RKO (cell line): ENCODE measurements around the gene MLKL.
A peak's percentile ranks its signal among the peaks of the same experiment; 100 is the strongest.

Source experiments
- DNase-seq: peaks from one replicate; pipeline ENCODE4 v3.0.0-alpha.2; 2016; ENCODE audit warnings: low spot score

The MLKL gene

DNA sequence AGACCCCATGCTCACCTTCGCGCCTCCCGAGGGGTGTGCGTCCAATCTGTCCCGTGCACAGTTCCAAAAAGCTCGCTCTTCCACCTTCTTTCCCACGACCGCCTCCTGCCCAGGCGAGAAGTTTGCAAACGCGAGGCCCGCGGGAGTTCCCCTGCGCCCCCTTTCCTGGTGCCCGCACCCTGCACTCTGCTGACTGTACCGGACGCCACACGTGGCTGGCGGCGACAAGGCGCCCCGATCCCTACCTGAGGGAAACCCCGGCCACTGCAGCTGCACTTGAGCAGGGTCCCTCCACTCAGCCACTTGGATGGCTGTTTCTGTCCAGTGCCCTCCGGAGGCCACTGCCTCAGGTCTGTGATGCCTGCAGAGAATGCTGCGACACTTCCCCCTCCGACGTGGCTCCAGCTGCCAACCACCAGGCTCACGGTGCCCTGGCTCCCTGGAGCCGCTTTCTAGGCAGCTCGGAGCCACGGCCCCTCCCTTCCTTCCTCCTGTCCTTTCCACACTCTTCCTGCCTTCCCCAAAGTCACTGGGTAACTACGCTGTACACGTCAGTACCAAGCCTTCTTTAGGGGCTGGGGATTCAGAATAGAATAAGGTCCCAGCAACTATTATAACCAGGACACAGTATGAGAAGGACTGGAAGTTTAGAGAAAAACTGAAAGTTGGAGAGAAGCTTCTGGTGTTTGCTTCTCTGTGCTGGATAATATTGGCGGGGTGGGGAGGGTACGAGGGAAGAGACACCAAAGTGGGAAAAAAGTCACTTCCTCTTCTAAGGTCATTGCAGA lies at the start of gene MLKL:
MLKL (minus strand) TSS at position 425 of the 788 bp plus-strand sequence. CDS start 5,105 bp downstream, outside the sequence.
- DNase-seq = peak; percentile 66

DNA sequence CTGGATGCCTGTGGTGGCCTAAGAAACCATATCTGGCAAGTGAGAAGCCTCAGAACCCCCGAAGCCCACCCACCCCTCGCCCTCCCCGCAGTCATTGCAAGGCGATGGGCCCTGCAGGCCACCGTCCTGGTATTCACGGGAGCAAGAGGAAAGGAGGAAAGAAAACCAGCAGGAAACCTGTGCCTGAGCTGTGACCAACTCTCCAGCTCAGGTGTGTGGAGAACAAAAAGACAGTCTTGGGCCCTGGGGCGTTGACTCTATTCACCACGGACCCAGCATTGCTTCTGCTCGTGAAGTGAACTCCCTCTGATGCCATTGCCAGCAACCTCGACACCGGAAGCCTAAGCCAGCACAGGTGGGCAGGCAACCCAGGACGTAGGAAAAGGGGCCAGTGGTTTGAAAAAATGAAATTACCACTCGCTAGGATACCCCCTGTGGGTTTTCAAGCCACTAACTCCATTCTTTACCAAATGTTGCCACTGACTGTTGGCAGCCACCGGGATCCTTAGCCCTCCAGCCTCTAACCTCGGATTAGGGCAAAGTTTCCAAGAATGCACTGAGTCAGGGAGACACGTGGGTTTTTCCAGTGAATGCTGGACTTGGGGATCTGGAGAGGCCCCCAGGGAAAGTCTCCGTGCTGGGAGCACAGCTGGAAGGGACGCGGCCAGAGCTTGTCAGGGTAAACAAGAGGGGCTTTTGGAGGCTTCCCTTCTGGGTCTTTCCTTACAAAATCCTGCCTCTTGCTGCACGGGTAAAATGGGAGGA lies 48.8 kb upstream of the MLKL start:
- DNase-seq = no peak

- no peak for DNase-seq
Observed at GRCh38 chr16:74748616-74749026, 48.0 kb upstream of the MLKL start.

- no peak for DNase-seq
Observed at GRCh38 chr16:74747716-74748615, 47.3 kb upstream of the MLKL start.

DNA sequence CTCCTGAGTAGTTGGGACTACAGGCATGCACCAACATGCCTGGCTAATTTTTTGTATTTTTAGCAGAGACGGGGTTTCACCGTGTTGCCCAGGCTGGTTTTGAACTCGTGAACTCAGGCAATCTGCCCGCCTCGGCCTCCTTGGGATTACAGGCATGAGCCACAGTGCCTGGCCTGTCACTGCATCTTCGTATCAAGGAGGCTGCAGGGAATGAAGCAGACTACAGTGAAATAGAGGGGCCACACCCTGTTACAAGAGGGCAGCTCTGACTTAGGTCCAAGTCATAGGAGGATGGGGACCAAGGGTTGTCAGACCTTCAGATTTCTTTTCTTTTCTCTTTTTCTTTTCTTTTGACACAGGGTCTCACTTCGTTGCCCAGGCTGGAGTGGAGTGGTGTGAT lies 45.3 kb upstream of the MLKL start:
- no peak for DNase-seq

GRCh38 chr16:74745109-74745615 lies 44.5 kb upstream of the MLKL start:
- DNase-seq = no peak

- no peak for DNase-seq
Observed at GRCh38 chr16:74744566-74744965, 43.9 kb upstream of the MLKL start.

- no peak for DNase-seq
Observed at GRCh38 chr16:74743668-74744299, 43.1 kb upstream of the MLKL start.

GRCh38 chr16:74743045-74743667 lies 42.5 kb upstream of the MLKL start:
- no peak for DNase-seq

GRCh38 chr16:74742051-74742481 lies 41.4 kb upstream of the MLKL start:
- DNase-seq = no peak

DNA sequence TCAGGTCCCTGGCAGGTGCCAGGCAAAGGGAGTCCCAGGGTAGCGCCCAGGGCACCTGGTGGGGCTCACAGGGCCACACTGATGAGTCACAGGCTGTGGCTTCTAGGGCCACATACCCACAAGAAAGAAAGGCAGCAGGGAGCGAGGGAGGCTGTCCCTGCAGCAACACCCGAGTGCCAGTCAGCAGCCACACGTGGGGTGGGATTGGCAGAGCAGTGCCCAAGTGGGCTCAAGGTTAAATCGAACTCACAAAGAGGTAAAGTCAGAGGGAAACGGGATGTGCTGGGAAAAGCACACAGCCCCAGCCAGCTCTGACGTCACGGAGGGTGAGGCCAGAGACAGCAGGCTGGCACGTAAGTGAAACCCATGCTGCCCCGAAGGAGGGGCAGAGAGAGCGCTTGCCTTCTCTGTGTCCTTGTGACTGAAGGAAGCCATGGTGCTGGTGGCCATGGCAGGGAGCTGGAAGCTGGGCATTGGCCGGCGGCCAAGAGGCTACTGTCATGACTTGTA lies 40.2 kb upstream of the MLKL start:
- DNase-seq = no peak

GRCh38 chr16:74739275-74739674 lies 38.6 kb upstream of the MLKL start:
- no peak for DNase-seq

- DNase-seq = no peak
Observed at GRCh38 chr16:74738816-74739215, 38.2 kb upstream of the MLKL start.

DNA sequence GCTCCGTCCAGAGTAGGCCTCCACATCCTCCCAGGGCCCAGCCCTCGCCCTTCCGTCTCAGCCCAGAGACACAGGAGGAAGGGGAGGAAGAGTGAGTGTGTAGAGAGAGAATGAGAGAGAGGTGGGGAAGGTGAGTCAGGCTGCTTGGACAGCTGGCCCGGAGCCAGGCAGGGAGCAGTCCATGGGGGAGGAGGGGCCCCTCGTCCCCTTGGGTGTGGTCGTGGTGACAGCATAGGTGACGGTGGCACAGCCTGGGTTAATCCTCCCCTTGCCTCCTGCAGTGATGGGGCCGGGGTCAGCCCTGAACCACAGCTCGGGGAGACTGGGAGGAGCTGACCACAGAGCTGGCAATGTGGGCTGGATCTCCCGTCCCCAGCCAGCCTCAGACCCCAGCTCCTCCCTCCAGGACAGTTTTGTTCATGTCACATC lies 37.5 kb upstream of the MLKL start:
- DNase-seq = no peak

- no peak for DNase-seq
Observed at GRCh38 chr16:74737521-74737920, 36.9 kb upstream of the MLKL start.

DNA sequence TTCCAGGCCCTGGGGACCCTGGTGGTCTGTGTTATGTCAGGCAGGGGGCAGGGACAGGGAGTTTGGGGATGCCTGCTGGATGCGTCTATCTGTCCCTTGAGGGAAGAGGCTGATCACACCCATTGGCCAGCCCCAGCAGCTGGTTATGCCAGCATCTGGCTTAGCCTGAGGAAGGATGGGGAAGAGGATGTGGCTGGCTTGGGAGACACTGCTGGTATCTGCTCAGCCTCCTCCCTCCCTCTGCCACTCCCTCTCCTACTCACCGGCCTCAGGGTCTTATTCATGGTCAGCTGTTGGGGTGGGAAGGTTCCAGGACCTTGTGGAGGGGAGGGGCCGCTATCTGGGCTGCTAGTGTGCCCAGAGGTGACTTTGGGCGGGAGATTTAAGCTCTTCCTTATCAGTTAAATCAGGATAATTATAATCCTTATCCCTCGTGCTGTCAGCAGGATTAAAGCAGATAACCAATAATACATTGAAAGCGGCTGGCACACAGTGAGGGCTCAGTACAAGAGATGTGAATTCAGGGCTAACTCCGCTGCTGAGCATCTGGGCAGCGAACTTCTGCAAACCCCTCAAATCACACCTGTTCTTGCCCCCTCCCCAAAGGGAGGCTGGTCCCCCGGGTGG lies 36.0 kb upstream of the MLKL start:
- no peak for DNase-seq

GRCh38 chr16:74735554-74735953 lies 34.9 kb upstream of the MLKL start:
- DNase-seq = no peak

- no peak for DNase-seq
Observed at GRCh38 chr16:74735162-74735452, 34.4 kb upstream of the MLKL start.

DNA sequence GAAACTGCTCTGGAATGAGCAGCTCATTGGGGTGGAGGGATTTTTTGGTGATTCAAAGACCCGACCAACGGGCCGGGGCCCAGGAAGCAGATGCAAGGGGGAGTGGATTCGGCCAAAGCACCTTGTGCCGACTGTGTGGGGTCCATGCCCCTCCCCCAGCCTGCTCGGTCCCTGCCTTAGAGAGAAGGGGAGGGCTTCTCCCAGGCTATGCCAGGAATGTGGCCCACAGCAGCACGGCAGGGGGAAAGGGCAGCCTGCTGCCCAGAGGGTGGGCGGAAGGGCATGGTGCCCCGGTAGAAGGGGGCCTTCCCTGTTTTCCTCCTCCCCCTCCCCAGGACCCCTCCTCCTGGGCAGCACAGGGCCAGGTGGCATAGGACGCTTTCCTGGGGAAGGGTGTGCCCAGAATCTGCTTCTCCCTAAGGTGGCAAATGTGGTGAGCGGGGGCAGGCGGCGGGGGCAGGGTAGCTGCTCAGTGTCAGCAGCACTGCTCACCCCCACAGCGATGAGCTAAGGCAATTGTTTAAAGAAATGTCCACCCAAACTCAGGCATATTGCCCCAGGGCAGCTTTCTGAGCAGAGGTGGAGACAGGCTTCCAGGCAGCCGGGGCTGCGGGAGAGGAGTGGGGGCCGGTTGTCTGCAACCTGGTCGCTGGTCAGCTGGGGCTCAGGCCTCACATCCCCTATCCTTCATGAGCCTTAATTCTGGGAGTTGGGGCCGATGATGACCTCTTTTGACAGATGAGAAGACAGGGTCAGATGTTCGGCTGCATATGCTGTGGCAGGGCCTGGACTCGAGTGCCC lies 33.9 kb upstream of the MLKL start:
- DNase-seq = no peak
